ENCODE measurements around the gene FAM222A.

GRCh38 chr12:109743076-109743910, 29.7 kb downstream of the FAM222A start:
- TF ChIP-seq FOXK1 (CRISPR knock-in tag; IDR thresholded peaks at IDR 0.05), result no peak
- TF ChIP-seq CTCF (IDR thresholded peaks at IDR 0.05), result no peak
- no peak for TF ChIP-seq ATF3 (CRISPR knock-in tag; conservative IDR thresholded peaks at IDR 0.05)
- no peak for TF ChIP-seq FOXJ3 (CRISPR knock-in tag; IDR thresholded peaks at IDR 0.05; ENCODE audit: borderline replicate concordance)
- no peak for TF ChIP-seq ZNF121 (CRISPR knock-in tag; IDR thresholded peaks at IDR 0.05)
- TF ChIP-seq ZNF423 (CRISPR knock-in tag; IDR thresholded peaks at IDR 0.05), result no peak
- TF ChIP-seq GTF2I (CRISPR knock-in tag; conservative IDR thresholded peaks at IDR 0.05), result no peak
- TF ChIP-seq CREM (CRISPR knock-in tag; IDR thresholded peaks at IDR 0.05), result no peak
- TF ChIP-seq ELF4 (CRISPR knock-in tag; IDR thresholded peaks at IDR 0.05; ENCODE audit: low read depth), result no peak
- TF ChIP-seq ATF1 (CRISPR knock-in tag; IDR thresholded peaks at IDR 0.05), result no peak
- no peak for TF ChIP-seq ETV6 (CRISPR knock-in tag; IDR thresholded peaks at IDR 0.05)

All from WTC11 (cell line).